Endothelial cell of umbilical vein (primary cell): ENCODE results near the gene SINHCAF. TPM values are rescaled to one million over a fixed set of nuclear protein-coding genes. Genes with fewer than 3 reads are reported as not detected.

Experiments
- BruUV-seq: library from RNA; stranded (reverse); fragments of 400-500 nt; replicated peaks from 2 replicates; lab custom pipeline; 2021; lab: Mats Ljungman, UMichigan
- CTCF ChIA-PET: fragments of 300-600, 350-600 bp; sonication (Branson Sonifier 250); formaldehyde crosslinking; loops from one replicate; lab custom pipeline; 2021; ENCODE audit warnings: antibody characterized with exemption, inconsistent platforms; lab: Charles Lee
- POLR2A ChIA-PET: fragments of 300-600, 350-600 bp; sonication (Branson Sonifier 250); formaldehyde crosslinking; loops from one replicate; lab custom pipeline; 2021; ENCODE audit warnings: antibody characterized with exemption, inconsistent platforms; lab: Charles Lee
- DNase-seq: peaks from one replicate; pipeline ENCODE4 v3.0.0-alpha.2; 2011; ENCODE audit warnings: low read depth, low spot score
- FAIRE-seq: peaks from 2 replicates; lab custom pipeline; 2011; peaks lifted over from hg19 to GRCh38; lab: Jason Lieb, UNC
- H2AFZ ChIP-seq: 2 replicates; pipeline ENCODE4 v1.6.0; 2012; ENCODE audit warnings: low read depth, low read length, control low read depth, inconsistent platforms
- H3K27ac ChIP-seq: 2 replicates; pipeline ENCODE4 v1.5.1; 2011; ENCODE audit warnings: low read depth, mild to moderate bottlenecking, control low read depth, low read length, moderate library complexity; ENCODE audit not compliant: insufficient read depth
- H3K27me3 ChIP-seq, 2 experiments: 2 replicates each; pipeline versions ENCODE4 v1.6.0 to v1.6.1; 2011; ENCODE audit warnings: low read length in 2 of 2, mixed read lengths in 1 of 2; ENCODE audit not compliant: control insufficient read depth in 2 of 2, insufficient read depth in 2 of 2
- H3K36me3 ChIP-seq, 2 experiments: 2 replicates in 1 of 2; 3 replicates in 1 of 2; pipeline ENCODE4 v1.5.1; 2011; ENCODE audit warnings: low read length in 2 of 2, mild to moderate bottlenecking in 1 of 2, moderate library complexity in 1 of 2; ENCODE audit not compliant: control insufficient read depth in 2 of 2, insufficient read depth in 2 of 2; ENCODE audit errors: extremely low read depth in 1 of 2
- H3K4me1 ChIP-seq: 3 replicates; pipeline ENCODE4 v1.5.1; 2011; ENCODE audit warnings: mild to moderate bottlenecking, low read length; ENCODE audit not compliant: control insufficient read depth, insufficient read depth; ENCODE audit errors: extremely low read depth
- H3K4me2 ChIP-seq: 2 replicates; pipeline ENCODE4 v1.6.1; 2011; ENCODE audit warnings: low read length, control low read depth, mixed read lengths; ENCODE audit not compliant: insufficient read depth
- H3K4me3 ChIP-seq, 3 experiments: fragments of 200-600 bp in 1 of 3; sonication (generic), shearing (Covaris generic) in 1 of 3; replicated peaks in 1 of 3; 2 replicates each; pipeline ENCODE4 v1.5.1; 2011 to 2016; ENCODE audit warnings: control low read depth in 3 of 3, low read length in 3 of 3, mild to moderate bottlenecking in 2 of 3, inconsistent platforms in 1 of 3, low read depth in 1 of 3, moderate library complexity in 1 of 3; ENCODE audit not compliant: insufficient read depth in 1 of 3
- H3K79me2 ChIP-seq: 2 replicates; pipeline ENCODE4 v1.6.0; 2012; ENCODE audit warnings: low read length, inconsistent platforms; ENCODE audit not compliant: control insufficient read depth, insufficient read depth
- H3K9ac ChIP-seq: replicated peaks from 2 replicates; pipeline ENCODE3; 2011; ENCODE audit warnings: low read length, control low read depth; ENCODE audit not compliant: insufficient read depth; ENCODE audit errors: extremely low read depth
- H3K9me1 ChIP-seq: replicated peaks from 3 replicates; pipeline ENCODE4 v1.6.0; 2011; ENCODE audit warnings: mild to moderate bottlenecking, low read length; ENCODE audit not compliant: control insufficient read depth, insufficient read depth; ENCODE audit errors: extremely low read depth
- H3K9me3 ChIP-seq: replicated peaks from 2 replicates; pipeline ENCODE4 v1.5.1; 2012; ENCODE audit warnings: low read length, inconsistent platforms; ENCODE audit not compliant: control insufficient read depth, insufficient read depth
- H4K20me1 ChIP-seq: replicated peaks from 2 replicates; pipeline ENCODE3; 2011; ENCODE audit warnings: mild to moderate bottlenecking, low read length; ENCODE audit not compliant: control insufficient read depth, insufficient read depth; ENCODE audit errors: extremely low read depth
- MYC ChIP-seq: IDR thresholded peaks from one replicate; pipeline ENCODE4 v1.6.1; 2011; ENCODE audit warnings: mild to moderate bottlenecking, low read depth, low read length
- POLR2A ChIP-seq: IDR thresholded peaks from 2 replicates; pipeline ENCODE4 v1.6.1; 2012; ENCODE audit warnings: low read depth, mild to moderate bottlenecking, control low read depth, low read length
- POLR2AphosphoS5 ChIP-seq: IDR thresholded peaks from 2 replicates; pipeline ENCODE4 v1.6.1; 2012; ENCODE audit warnings: low read depth, mild to moderate bottlenecking, control low read depth, low read length, moderate library complexity; ENCODE audit not compliant: insufficient read depth
- dilution Hi-C: fragments of 300-500 bp; cut with MboI; formaldehyde crosslinking; loops from one replicate; pipeline ENCODE4 v1.15.0; 2019; ENCODE audit warnings: low sequenced_read_pairs; ENCODE audit not compliant: extremely low pct_ligation_motif_present
- intact Hi-C: fragments of 100-400 bp; cut with micrococcal nuclease; formaldehyde crosslinking; loops from one replicate; pipeline ENCODE4 v1.10.0; 2022
- polyA plus RNA-seq, 4 experiments: library from polyadenylated mRNA; depleted of rRNA in 3 of 4; stranded (reverse) in 3 of 4; unstranded in 1 of 4; fragments of >200 nt; gene quantifications; 2 replicates each; pipeline versions ENCODE4 v1.2.1 to v1.2.3, GENCODE V29; 2011 to 2012; ENCODE audit warnings: missing spikeins in 1 of 4
- total RNA-seq: library from RNA; stranded (reverse); gene quantifications from 2 replicates; pipeline ENCODE4 v1.2.3, GENCODE V29; 2021
- TF ChIP-seq, protein P1 (sequence below): IDR thresholded peaks from 2 replicates; pipeline ENCODE4 v1.6.1; 2011; ENCODE audit not compliant: insufficient read depth, insufficient read length
- TF ChIP-seq, protein P2 (sequence below), 2 donors: IDR thresholded peaks; 1 replicate in 1 of 2; 2 replicates in 1 of 2; pipeline ENCODE4 v1.5.1; 2011; ENCODE audit warnings: low read length in 2 of 2, mild to moderate bottlenecking in 2 of 2, moderate library complexity in 2 of 2, control low read depth in 1 of 2, inconsistent platforms in 1 of 2, low read depth in 1 of 2; ENCODE audit not compliant: insufficient read depth in 1 of 2; ENCODE audit errors: extremely low read depth in 1 of 2

The SINHCAF gene
- total and polyA plus RNA-seq, 2 donors (not counting 3 experiments of a cell fraction or from before 2014, with no cell fraction given) = 19.3 to 83.4 TPM

DNA sequence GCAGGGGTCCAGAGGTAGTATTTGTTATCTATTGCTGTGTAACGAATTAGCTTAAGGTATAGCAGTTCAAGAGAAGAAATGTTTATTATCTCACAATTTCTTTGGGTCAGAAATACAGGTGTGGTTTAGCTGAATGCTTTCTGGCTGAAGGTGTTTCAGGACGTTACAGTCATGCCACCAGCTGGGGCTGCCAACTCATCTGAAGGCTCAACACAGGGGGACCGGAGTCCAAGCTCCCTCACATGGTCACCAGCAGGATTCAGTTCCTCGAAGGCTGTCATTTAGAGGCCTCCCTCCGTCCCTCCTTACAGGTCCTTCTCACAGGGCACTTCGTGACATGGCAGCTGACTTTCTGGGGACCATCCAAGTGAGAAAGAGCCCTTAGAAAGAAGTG, 37.5 kb upstream of the SINHCAF start:
- peaks cover 2 to 3% of the 10 kb centered on the region in 2 experiments for H3K27me3 ChIP-seq
- H4K20me1 ChIP-seq = no peaks in the 10 kb centered on the region
- H2AFZ ChIP-seq = no peak overlapping the region
- no peaks in the 10 kb centered on the region for H3K79me2 ChIP-seq
- H3K4me2 ChIP-seq = no peak overlapping the region
- ChIA-PET CTCF (interaction anchor here (1.6 kb wide), 1 partner anchor 92 kb away, joined by 5 read pairs; no protein-coding TSS in a partner anchor), POLR2A (no interaction called here)
- intact Hi-C loops (no loop called here), dilution Hi-C loops (no loop called here)
- no peak overlapping the region for H3K4me3 ChIP-seq
- FAIRE-seq = no peak
- no peaks in the 10 kb centered on the region for H3K9me3 ChIP-seq
- H3K9me1 ChIP-seq = no peaks in the 10 kb centered on the region
- no peak overlapping the region for H3K9ac ChIP-seq
- no peaks in the 10 kb centered on the region for H3K36me3 ChIP-seq
- H3K4me1 ChIP-seq = no peaks in the 10 kb centered on the region
- BruUV-seq = no TSS peak
- no peak for DNase-seq
- TF ChIP-seq MYC (no peak), POLR2A (no peak)
- TF ChIP-seq, protein P1, sequence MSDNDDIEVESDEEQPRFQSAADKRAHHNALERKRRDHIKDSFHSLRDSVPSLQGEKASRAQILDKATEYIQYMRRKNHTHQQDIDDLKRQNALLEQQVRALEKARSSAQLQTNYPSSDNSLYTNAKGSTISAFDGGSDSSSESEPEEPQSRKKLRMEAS = no peak
- no peak overlapping the region for H3K27ac ChIP-seq

DNA sequence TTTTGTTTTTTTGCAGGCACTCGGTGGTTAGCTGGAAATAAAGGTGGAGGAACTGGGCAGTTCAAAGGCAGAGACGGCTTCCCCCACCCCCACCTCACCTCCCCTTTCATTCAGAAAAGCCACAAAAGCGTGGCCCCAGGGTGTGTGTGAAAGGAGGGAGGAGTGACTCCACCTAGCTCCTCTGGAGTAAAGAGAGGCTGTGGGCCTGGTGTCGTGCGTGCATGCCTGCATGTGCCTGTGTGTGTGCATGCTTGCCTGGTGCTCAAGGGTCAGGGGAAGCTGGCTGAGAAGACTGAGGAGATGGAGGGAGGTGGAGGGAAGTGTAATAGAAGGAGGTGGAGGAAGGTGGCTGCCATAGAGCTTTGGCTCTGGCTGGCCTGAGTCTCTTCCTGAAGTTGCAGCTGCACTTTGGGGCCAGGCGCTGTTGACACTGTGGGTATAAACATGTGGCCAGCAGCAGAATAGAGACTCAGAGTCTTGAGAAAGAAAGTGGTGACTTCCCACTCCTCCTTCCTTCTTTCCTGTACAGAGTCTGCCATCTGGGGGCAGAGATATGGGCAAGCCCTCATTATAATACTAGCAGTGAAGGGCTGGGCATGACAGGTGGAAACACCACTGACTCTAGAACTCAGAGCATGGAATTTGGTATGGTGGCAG, 36.9 kb upstream of the SINHCAF start:
- FAIRE-seq (no peak), DNase-seq (no peak)
- CTCF ChIA-PET = interaction anchor here (1.6 kb wide), 1 partner anchor 91 kb away, joined by 5 read pairs; no protein-coding TSS in a partner anchor
- no peaks in the 10 kb centered on the region for H4K20me1 ChIP-seq
- H3K79me2 ChIP-seq = no peaks in the 10 kb centered on the region
- BruUV-seq = no TSS peak
- no peak overlapping the region for H3K4me3 ChIP-seq
- dilution Hi-C loops = no loop called here
- H3K9ac ChIP-seq = no peak overlapping the region
- no peaks in the 10 kb centered on the region for H3K9me3 ChIP-seq
- H3K27ac ChIP-seq = no peak overlapping the region
- intact Hi-C loops = no loop called here
- no peaks in the 10 kb centered on the region for H3K4me1 ChIP-seq
- peaks cover 2 to 3% of the 10 kb centered on the region in 2 experiments for H3K27me3 ChIP-seq
- no peaks in the 10 kb centered on the region for H3K9me1 ChIP-seq
- POLR2A ChIA-PET = no interaction called here
- no peaks in the 10 kb centered on the region for H3K36me3 ChIP-seq
- no peak for TF ChIP-seq POLR2AphosphoS5
- TF ChIP-seq, protein P2, sequence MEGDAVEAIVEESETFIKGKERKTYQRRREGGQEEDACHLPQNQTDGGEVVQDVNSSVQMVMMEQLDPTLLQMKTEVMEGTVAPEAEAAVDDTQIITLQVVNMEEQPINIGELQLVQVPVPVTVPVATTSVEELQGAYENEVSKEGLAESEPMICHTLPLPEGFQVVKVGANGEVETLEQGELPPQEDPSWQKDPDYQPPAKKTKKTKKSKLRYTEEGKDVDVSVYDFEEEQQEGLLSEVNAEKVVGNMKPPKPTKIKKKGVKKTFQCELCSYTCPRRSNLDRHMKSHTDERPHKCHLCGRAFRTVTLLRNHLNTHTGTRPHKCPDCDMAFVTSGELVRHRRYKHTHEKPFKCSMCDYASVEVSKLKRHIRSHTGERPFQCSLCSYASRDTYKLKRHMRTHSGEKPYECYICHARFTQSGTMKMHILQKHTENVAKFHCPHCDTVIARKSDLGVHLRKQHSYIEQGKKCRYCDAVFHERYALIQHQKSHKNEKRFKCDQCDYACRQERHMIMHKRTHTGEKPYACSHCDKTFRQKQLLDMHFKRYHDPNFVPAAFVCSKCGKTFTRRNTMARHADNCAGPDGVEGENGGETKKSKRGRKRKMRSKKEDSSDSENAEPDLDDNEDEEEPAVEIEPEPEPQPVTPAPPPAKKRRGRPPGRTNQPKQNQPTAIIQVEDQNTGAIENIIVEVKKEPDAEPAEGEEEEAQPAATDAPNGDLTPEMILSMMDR (IDR thresholded peaks at IDR 0.05; ENCODE audit: extremely low read depth in 1 of 2, insufficient read depth in 1 of 2, low read depth in 1 of 2, low read length in 2 of 2) = no peak
- TF ChIP-seq POLR2A = no peak
- no peak overlapping the region for H2AFZ ChIP-seq
- no peak overlapping the region for H3K4me2 ChIP-seq
